DND-41 (cell line): ENCODE results near the gene CEACAM19.

ENCODE experiments used
- ATAC-seq: fragments of 200-7000 bp; cut with Tn5 transposase; 3 replicates; pipeline ENCODE4 v1.9.1; 2021; ENCODE audit warnings: low read depth; ENCODE audit not compliant: insufficient read depth
- DNase-seq: peaks from one replicate; pipeline ENCODE4 v3.0.0-alpha.2; 2020
- H2AFZ ChIP-seq: 2 replicates; pipeline ENCODE4 v1.6.0; 2012; ENCODE audit warnings: low read depth, low read length
- H3K27ac ChIP-seq: 2 replicates; pipeline ENCODE4 v1.5.1; 2012; ENCODE audit warnings: low read length, inconsistent platforms
- H3K27me3 ChIP-seq: fragments of 200-600 bp; sonication (generic); 2 replicates; pipeline ENCODE4 v1.6.0; 2012; ENCODE audit warnings: low read length, mild to moderate bottlenecking, inconsistent platforms; ENCODE audit not compliant: insufficient read depth, poor library complexity
- H3K36me3 ChIP-seq: 2 replicates; pipeline ENCODE4 v1.5.1; 2012; ENCODE audit warnings: low read length, inconsistent platforms; ENCODE audit not compliant: insufficient read depth
- H3K4me1 ChIP-seq: 2 replicates; pipeline ENCODE4 v1.5.1; 2012; ENCODE audit warnings: mild to moderate bottlenecking, low read length; ENCODE audit not compliant: insufficient read depth
- H3K4me2 ChIP-seq: 2 replicates; pipeline ENCODE4 v1.6.0; 2012; ENCODE audit warnings: mild to moderate bottlenecking, moderate library complexity, low read length, inconsistent platforms; ENCODE audit not compliant: insufficient read depth
- H3K4me3 ChIP-seq, 2 experiments: fragments of 200-600 bp in 1 of 2; shearing (Covaris generic) in 1 of 2; 2 replicates each; pipeline ENCODE4 v1.5.1; 2012 to 2016; ENCODE audit warnings: inconsistent platforms in 2 of 2, low read length in 2 of 2, mild to moderate bottlenecking in 2 of 2, low read depth in 1 of 2, moderate library complexity in 1 of 2
- H3K79me2 ChIP-seq: 2 replicates; pipeline ENCODE4 v1.6.0; 2012; ENCODE audit warnings: low read length, inconsistent platforms; ENCODE audit not compliant: insufficient read depth
- H3K9ac ChIP-seq: 2 replicates; pipeline ENCODE4 v1.6.0; 2012; ENCODE audit warnings: low read depth, mild to moderate bottlenecking, inconsistent platforms, low read length, moderate library complexity
- H3K9me3 ChIP-seq: 2 replicates; pipeline ENCODE4 v1.5.1; 2012; ENCODE audit warnings: low read length, moderate library complexity, mild to moderate bottlenecking, inconsistent platforms; ENCODE audit not compliant: insufficient read depth, severe bottlenecking
- H4K20me1 ChIP-seq: 2 replicates; pipeline ENCODE4 v1.6.0; 2012; ENCODE audit warnings: low read length; ENCODE audit not compliant: insufficient read depth
- CTCF ChIP-seq: IDR thresholded peaks from 2 replicates; pipeline ENCODE4 v1.5.1; 2012; ENCODE audit warnings: borderline replicate concordance, low read length, moderate library complexity, mild to moderate bottlenecking; ENCODE audit not compliant: poor library complexity, severe bottlenecking; ENCODE audit errors: extremely low read depth
- EZH2 ChIP-seq: IDR thresholded peaks from 3 replicates; pipeline ENCODE4 v1.6.1; 2012; ENCODE audit warnings: borderline replicate concordance, low read depth, mild to moderate bottlenecking, moderate library complexity, low read length, inconsistent platforms; ENCODE audit not compliant: severe bottlenecking

Gene CEACAM19

GRCh38 chr19:44702551-44703176 is 31.4 kb downstream of the CEACAM19 start:
- Histone ChIP-seq H3K27ac (no peak overlapping the region), H3K27me3 (peaks cover 3% of the 10 kb centered on the region), H3K36me3 (no peaks in the 10 kb centered on the region), H3K9ac (no peak overlapping the region), H3K9me3 (no peaks in the 10 kb centered on the region), H3K4me3 (no peak overlapping the region), H3K79me2 (no peaks in the 10 kb centered on the region), H3K4me2 (no peak overlapping the region), H4K20me1 (0 out of 2 replicates have a peak, but pooled peaks cover 1% of the 10 kb centered on the region), H2AFZ (no peak overlapping the region), H3K4me1 (no peaks in the 10 kb centered on the region)
- ATAC-seq (no peak), DNase-seq (no peak)
- TF ChIP-seq EZH2 (no peak), CTCF (no peak)

GRCh38 chr19:44703336-44704078 is 32.2 kb downstream of the CEACAM19 start:
- Histone ChIP-seq H3K4me3 (no peak overlapping the region), H3K9ac (no peak overlapping the region), H2AFZ (no peak overlapping the region), H3K27me3 (peaks cover 2% of the 10 kb centered on the region), H4K20me1 (no peaks in the 10 kb centered on the region), H3K36me3 (no peaks in the 10 kb centered on the region), H3K4me1 (no peaks in the 10 kb centered on the region), H3K79me2 (no peaks in the 10 kb centered on the region), H3K4me2 (no peak overlapping the region), H3K9me3 (no peaks in the 10 kb centered on the region), H3K27ac (no peak overlapping the region)
- DNase-seq (no peak), ATAC-seq (no peak)
- TF ChIP-seq EZH2 (no peak), CTCF (no peak)

GRCh38 chr19:44704982-44705381 is 33.7 kb downstream of the CEACAM19 start:
- H3K27me3 ChIP-seq: no peaks in the 10 kb centered on the region
- H3K79me2 ChIP-seq: no peaks in the 10 kb centered on the region
- H3K4me2 ChIP-seq: no peak overlapping the region
- no peaks in the 10 kb centered on the region for H3K9me3 ChIP-seq
- DNase-seq (no peak), ATAC-seq (no peak)
- TF ChIP-seq CTCF: no peak
- no peak for TF ChIP-seq EZH2
- no peak overlapping the region for H3K9ac ChIP-seq
- no peaks in the 10 kb centered on the region for H3K36me3 ChIP-seq
- H2AFZ ChIP-seq: no peak overlapping the region
- no peak overlapping the region for H3K4me3 ChIP-seq
- H3K27ac ChIP-seq: no peak overlapping the region
- no peaks in the 10 kb centered on the region for H3K4me1 ChIP-seq
- H4K20me1 ChIP-seq: no peaks in the 10 kb centered on the region
